Measurements from ENCODE around the gene NEK5. TPM values are rescaled to one million over a fixed set of nuclear protein-coding genes. Genes with fewer than 3 reads are reported as not detected.

NEK5 gene
- polyA plus RNA-seq, 1 donor (not counting 4 experiments of a cell fraction or from before 2014, with no cell fraction given) = 0.21 TPM

DNA sequence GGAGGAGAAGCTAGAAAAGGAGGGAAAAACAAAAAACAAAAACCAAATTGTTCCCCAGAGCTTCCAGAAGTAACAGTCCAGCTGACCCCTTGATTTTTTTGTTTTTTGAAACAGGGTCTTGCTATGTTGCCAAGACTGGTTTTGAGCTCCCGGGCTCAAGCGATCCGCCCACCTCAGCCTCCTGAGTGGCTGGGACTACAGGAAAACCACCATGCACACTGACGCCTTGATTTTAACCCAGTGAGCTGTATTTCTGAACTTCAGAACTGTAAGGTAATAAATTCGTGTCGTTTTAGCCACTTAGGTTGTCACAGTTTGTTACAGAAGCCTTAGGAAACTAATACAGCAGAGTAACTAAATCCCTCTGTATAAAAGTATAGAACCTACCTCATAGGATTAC, 31.6 kb upstream of the NEK5 start:
- Histone ChIP-seq H3K27me3 (ENCODE audit: control insufficient read depth, extremely low read depth, insufficient read depth, low read length) (no peaks in the 10 kb centered on the region), H3K4me3 (ENCODE audit: control insufficient read depth in 2 of 3, extremely low read depth in 1 of 3, insufficient read depth in 2 of 3, low read depth in 1 of 3, low read length in 3 of 3) (no peak overlapping the region), H2AFZ (ENCODE audit: control insufficient read depth, low read length) (no peak overlapping the region), H3K36me3 (ENCODE audit: control insufficient read depth in 2 of 2, extremely low read depth in 1 of 2, insufficient read depth in 2 of 2, low read length in 2 of 2) (no peaks in the 10 kb centered on the region), H3K9ac (ENCODE audit: control insufficient read depth, extremely low read depth, insufficient read depth, low read length) (no peak overlapping the region), H3K27ac (ENCODE audit: control insufficient read depth, insufficient read depth, low read length) (no peak overlapping the region), H3K9me1 (ENCODE audit: control insufficient read depth, extremely low read depth, insufficient read depth, low read length) (no peaks in the 10 kb centered on the region), H4K20me1 (ENCODE audit: control insufficient read depth, extremely low read depth, insufficient read depth, low read length) (no peaks in the 10 kb centered on the region), H3K4me1 (ENCODE audit: control insufficient read depth, extremely low read depth, insufficient read depth, low read length) (peaks cover 8% of the 10 kb centered on the region), H3K79me2 (ENCODE audit: control insufficient read depth, insufficient read depth, low read length) (no peaks in the 10 kb centered on the region), H3K9me3 (ENCODE audit: control insufficient read depth, low read depth, low read length) (no peaks in the 10 kb centered on the region), H3K4me2 (ENCODE audit: control insufficient read depth, extremely low read depth, insufficient read depth, low read depth, low read length) (no peak overlapping the region)
- dilution Hi-C loops (cut with MboI; ENCODE audit: extremely low pct_ligation_motif_present, low sequenced_read_pairs) = no loop called here
- TF ChIP-seq EZH2 (IDR thresholded peaks at IDR 0.05; ENCODE audit: low read length) = no peak
- no peak for TF ChIP-seq CTCF (optimal IDR thresholded peaks at IDR 0.05 in 1 of 3, IDR thresholded peaks at IDR 0.05 in 1 of 3, conservative IDR thresholded peaks at IDR 0.05 in 1 of 3; ENCODE audit: extremely low read depth in 1 of 3, insufficient read depth in 2 of 3, low read length in 3 of 3)
- DNase-seq (ENCODE audit: low read depth, low spot score) (no peak), FAIRE-seq (no peak)

DNA sequence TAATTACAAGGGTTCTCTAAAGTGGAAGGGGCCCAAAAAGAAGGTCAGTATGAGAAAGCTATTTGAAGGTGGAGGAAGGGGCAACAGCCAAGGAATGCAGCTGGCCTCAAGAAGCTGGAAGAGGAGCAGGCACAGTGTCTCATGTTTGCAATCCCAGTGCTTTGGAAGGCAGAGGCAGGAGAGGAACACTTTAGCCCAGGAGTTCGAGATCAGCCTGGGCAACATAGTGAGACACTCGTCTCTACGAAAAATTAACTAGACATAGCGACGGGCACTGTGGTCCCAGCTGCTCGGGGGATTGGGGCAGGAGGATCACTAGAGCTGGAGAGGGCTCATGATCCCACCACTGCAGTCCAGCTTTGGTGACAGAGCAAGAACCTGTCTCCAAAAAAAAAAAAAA, 31.2 kb upstream of the NEK5 start:
- dilution Hi-C loops (cut with MboI; ENCODE audit: extremely low pct_ligation_motif_present, low sequenced_read_pairs) = no loop called here
- no peaks in the 10 kb centered on the region for H3K79me2 ChIP-seq (ENCODE audit: control insufficient read depth, insufficient read depth, low read length)
- no peaks in the 10 kb centered on the region for H3K9me1 ChIP-seq (ENCODE audit: control insufficient read depth, extremely low read depth, insufficient read depth, low read length)
- H3K4me1 ChIP-seq (ENCODE audit: control insufficient read depth, extremely low read depth, insufficient read depth, low read length) = peaks cover 8% of the 10 kb centered on the region
- TF ChIP-seq CTCF (optimal IDR thresholded peaks at IDR 0.05 in 1 of 3, IDR thresholded peaks at IDR 0.05 in 1 of 3, conservative IDR thresholded peaks at IDR 0.05 in 1 of 3; ENCODE audit: extremely low read depth in 1 of 3, insufficient read depth in 2 of 3, low read length in 3 of 3) = no peak
- no peak for TF ChIP-seq EZH2 (IDR thresholded peaks at IDR 0.05; ENCODE audit: low read length)
- no peaks in the 10 kb centered on the region for H3K27me3 ChIP-seq (ENCODE audit: control insufficient read depth, extremely low read depth, insufficient read depth, low read length)
- H3K27ac ChIP-seq (ENCODE audit: control insufficient read depth, insufficient read depth, low read length) = no peak overlapping the region
- peak overlapping the region; percentile 92 for H2AFZ ChIP-seq (ENCODE audit: control insufficient read depth, low read length)
- H4K20me1 ChIP-seq (ENCODE audit: control insufficient read depth, extremely low read depth, insufficient read depth, low read length) = no peaks in the 10 kb centered on the region
- peak overlapping the region; percentile 96 for H3K4me2 ChIP-seq (ENCODE audit: control insufficient read depth, extremely low read depth, insufficient read depth, low read depth, low read length)
- FAIRE-seq = no peak
- no peaks in the 10 kb centered on the region for H3K9me3 ChIP-seq (ENCODE audit: control insufficient read depth, low read depth, low read length)
- DNase-seq (ENCODE audit: low read depth, low spot score) = no peak
- H3K4me3 ChIP-seq (ENCODE audit: control insufficient read depth in 2 of 3, extremely low read depth in 1 of 3, insufficient read depth in 2 of 3, low read depth in 1 of 3, low read length in 3 of 3) = peak overlapping the region in 1 of 3 experiments; percentile 88
- no peak overlapping the region for H3K9ac ChIP-seq (ENCODE audit: control insufficient read depth, extremely low read depth, insufficient read depth, low read length)
- H3K36me3 ChIP-seq (ENCODE audit: control insufficient read depth in 2 of 2, extremely low read depth in 1 of 2, insufficient read depth in 2 of 2, low read length in 2 of 2) = no peaks in the 10 kb centered on the region
